ENCODE measurements around the gene SPOCK1.

SPOCK1 gene

DNA sequence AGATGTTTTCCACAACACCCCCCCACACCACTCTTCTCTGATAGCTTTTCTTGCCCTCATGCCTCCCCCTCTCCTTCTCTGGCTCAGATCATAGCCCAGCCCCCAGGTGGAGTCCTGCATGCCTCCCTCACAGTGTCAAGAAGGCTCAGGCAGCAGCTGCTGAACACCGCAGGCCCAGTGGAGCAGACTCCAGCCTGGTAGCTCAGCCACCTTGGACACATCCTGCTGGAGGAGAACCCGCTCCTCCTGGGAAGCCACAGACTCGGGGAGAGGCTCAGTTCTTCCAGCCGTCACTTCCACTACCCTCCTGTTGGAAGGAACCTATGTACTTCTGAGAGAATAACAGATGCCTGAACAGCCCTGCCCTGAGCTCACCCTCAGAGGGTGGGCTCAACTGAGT, 143.4 kb downstream of the SPOCK1 start:
- H3K36me3 Mint-ChIP-seq: no peaks in the 10 kb centered on the region
- no peaks in the 10 kb centered on the region for H3K9me3 Mint-ChIP-seq (ENCODE audit: low read depth)
- peaks cover 12% of the 10 kb centered on the region for H3K27me3 Mint-ChIP-seq
- no peaks in the 10 kb centered on the region for H3K4me1 Mint-ChIP-seq (ENCODE audit: low read depth)
- H3K4me3 Mint-ChIP-seq: no peak overlapping the region
- no peak overlapping the region for H3K27ac Mint-ChIP-seq

DNA sequence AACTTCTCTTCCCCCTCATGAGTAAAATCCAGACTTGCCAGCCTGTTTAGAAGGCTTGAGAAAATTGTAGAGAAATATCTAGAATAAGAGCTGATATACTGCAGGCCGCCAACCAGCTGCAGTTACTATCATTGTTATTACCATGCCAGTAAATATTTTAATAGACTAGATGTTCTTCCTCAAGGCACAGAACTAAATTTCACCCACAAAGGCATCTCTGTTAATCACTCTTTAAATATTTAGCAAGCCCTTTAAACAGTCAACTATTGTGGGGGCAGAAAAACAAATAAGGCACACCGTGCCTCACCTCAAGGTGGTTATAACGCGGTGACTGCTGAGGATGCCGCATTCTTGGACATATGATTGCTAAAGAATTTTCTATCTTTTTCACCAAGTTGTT, 147.0 kb downstream of the SPOCK1 start:
- H3K36me3 Mint-ChIP-seq: no peaks in the 10 kb centered on the region
- H3K4me3 Mint-ChIP-seq: no peak overlapping the region
- no peaks in the 10 kb centered on the region for H3K9me3 Mint-ChIP-seq (ENCODE audit: low read depth)
- H3K27ac Mint-ChIP-seq: no peak overlapping the region
- H3K4me1 Mint-ChIP-seq (ENCODE audit: low read depth): no peaks in the 10 kb centered on the region
- H3K27me3 Mint-ChIP-seq: peaks cover 10% of the 10 kb centered on the region

DNA sequence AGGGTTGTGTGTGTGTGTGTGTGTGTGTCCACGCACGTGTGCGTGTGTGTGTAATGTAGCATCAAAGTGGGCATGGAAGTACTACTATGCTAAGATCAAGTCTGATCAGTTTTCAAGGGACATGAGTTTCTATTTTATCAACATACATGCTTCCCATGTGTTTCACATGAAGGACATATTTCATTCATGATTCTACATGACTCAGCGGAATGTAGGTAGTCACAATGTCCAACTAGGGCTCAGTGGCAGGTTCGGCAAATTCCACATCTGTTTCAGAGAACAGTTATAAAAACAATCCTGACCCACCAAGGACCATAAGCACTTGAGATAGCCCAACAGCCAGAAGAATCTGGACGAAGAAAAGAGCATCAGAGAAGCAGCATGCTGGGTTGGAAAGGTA, 148.3 kb downstream of the SPOCK1 start:
- H3K9me3 Mint-ChIP-seq (ENCODE audit: low read depth): no peaks in the 10 kb centered on the region
- no peak overlapping the region for H3K4me3 Mint-ChIP-seq
- no peak overlapping the region for H3K27ac Mint-ChIP-seq
- H3K4me1 Mint-ChIP-seq (ENCODE audit: low read depth): no peaks in the 10 kb centered on the region
- peaks cover 8% of the 10 kb centered on the region for H3K27me3 Mint-ChIP-seq
- H3K36me3 Mint-ChIP-seq: no peaks in the 10 kb centered on the region

GRCh38 chr5:137348759-137349158, 150.4 kb downstream of the SPOCK1 start:
- Mint-ChIP-seq H3K27me3 (peaks cover 5% of the 10 kb centered on the region), H3K36me3 (no peaks in the 10 kb centered on the region), H3K9me3 (ENCODE audit: low read depth) (no peaks in the 10 kb centered on the region), H3K4me3 (no peak overlapping the region), H3K27ac (no peak overlapping the region), H3K4me1 (ENCODE audit: low read depth) (no peaks in the 10 kb centered on the region)

- H3K4me3 Mint-ChIP-seq: no peak overlapping the region
- H3K27me3 Mint-ChIP-seq: peaks cover 5% of the 10 kb centered on the region
- H3K27ac Mint-ChIP-seq: no peak overlapping the region
- H3K4me1 Mint-ChIP-seq (ENCODE audit: low read depth): no peaks in the 10 kb centered on the region
- H3K36me3 Mint-ChIP-seq: no peaks in the 10 kb centered on the region
- no peaks in the 10 kb centered on the region for H3K9me3 Mint-ChIP-seq (ENCODE audit: low read depth)
Observed at GRCh38 chr5:137347865-137348264, 151.3 kb downstream of the SPOCK1 start.

GRCh38 chr5:137346281-137346680, 152.8 kb downstream of the SPOCK1 start:
- Mint-ChIP-seq H3K4me3 (no peak overlapping the region), H3K27ac (no peak overlapping the region)

DNA sequence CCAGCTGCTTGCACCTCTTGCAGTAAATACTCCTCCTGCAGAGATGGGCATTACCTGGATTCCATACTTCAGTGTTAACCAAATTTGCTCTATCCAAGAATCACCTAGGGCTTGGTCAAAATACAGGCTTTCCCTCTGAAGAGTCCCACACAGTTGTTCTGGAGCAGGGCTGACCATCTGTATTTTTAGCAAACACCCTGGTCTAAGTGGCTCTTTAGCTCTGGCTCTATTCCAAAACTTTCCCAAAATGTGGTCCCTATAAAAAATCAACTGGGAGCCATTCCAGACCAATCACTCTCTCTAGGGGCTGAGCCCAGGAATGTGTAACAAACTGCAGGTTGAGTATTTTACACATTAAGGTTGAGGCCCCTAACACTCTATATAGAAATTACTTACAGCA, 153.7 kb downstream of the SPOCK1 start:
- H3K4me1 Mint-ChIP-seq (ENCODE audit: low read depth): no peaks in the 10 kb centered on the region
- no peaks in the 10 kb centered on the region for H3K9me3 Mint-ChIP-seq (ENCODE audit: low read depth)
- no peaks in the 10 kb centered on the region for H3K36me3 Mint-ChIP-seq
- no peak overlapping the region for H3K27ac Mint-ChIP-seq
- H3K27me3 Mint-ChIP-seq: peaks cover 7% of the 10 kb centered on the region
- H3K4me3 Mint-ChIP-seq: no peak overlapping the region

More at GRCh38 chr5:137346281-137346680, 152.8 kb downstream of the SPOCK1 start:
- Mint-ChIP-seq H3K36me3 (no peaks in the 10 kb centered on the region), H3K9me3 (ENCODE audit: low read depth) (no peaks in the 10 kb centered on the region), H3K4me1 (ENCODE audit: low read depth) (no peaks in the 10 kb centered on the region), H3K27me3 (peaks cover 7% of the 10 kb centered on the region)

DNA sequence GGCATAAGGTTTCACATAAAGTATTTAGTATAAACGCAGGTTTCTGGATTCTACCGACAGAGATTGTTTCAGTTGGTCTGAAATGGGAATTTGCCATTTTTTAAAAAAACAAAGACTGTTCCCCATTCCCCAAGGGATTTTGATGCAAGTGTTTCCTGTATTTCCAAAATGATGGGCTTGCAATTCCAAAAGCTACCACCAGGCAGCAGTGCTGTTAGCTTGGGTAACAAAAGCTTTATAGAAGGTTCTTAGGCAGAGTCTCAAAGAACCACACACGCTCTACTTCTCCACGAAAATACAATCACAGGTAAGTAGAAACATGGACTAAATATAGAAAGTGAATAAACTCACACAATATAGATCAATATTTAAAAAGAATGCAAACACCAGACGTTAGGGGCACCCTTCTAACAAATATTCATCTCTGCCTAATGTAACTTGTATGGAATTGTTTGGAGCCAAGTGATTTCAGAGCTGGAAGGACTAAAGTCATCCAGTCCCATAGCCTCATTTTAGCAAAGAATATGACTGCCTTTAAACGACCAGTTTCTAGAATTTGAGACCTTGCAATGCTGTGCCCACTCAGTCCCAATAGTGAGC, 154.3 kb downstream of the SPOCK1 start:
- no peaks in the 10 kb centered on the region for H3K36me3 Mint-ChIP-seq
- H3K27ac Mint-ChIP-seq: no peak overlapping the region
- H3K27me3 Mint-ChIP-seq: peaks cover 11% of the 10 kb centered on the region
- no peak overlapping the region for H3K4me3 Mint-ChIP-seq
- H3K4me1 Mint-ChIP-seq (ENCODE audit: low read depth): no peaks in the 10 kb centered on the region
- H3K9me3 Mint-ChIP-seq (ENCODE audit: low read depth): no peaks in the 10 kb centered on the region

DNA sequence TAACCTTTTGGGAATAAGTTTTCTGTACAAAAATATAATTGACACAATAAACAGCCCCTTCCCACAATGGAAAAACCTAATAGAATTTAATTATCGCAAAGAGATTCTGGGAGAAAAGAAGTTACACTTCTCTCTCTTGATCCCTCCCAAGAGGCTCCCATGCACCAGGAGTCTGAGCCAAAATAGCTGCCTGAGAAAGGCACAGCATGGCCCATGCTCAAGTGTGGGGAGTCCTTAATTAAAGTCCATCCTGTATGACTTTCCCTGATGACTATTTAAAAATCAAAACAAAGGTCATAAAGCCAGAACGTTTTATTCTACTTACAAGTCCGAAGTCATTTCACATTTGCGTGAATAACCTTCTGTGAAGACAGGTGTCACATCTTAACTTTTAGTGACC, 155.1 kb downstream of the SPOCK1 start:
- Mint-ChIP-seq H3K27ac (no peak overlapping the region), H3K4me1 (ENCODE audit: low read depth) (no peaks in the 10 kb centered on the region), H3K4me3 (no peak overlapping the region), H3K27me3 (peaks cover 11% of the 10 kb centered on the region), H3K9me3 (ENCODE audit: low read depth) (no peaks in the 10 kb centered on the region), H3K36me3 (no peaks in the 10 kb centered on the region)

DNA sequence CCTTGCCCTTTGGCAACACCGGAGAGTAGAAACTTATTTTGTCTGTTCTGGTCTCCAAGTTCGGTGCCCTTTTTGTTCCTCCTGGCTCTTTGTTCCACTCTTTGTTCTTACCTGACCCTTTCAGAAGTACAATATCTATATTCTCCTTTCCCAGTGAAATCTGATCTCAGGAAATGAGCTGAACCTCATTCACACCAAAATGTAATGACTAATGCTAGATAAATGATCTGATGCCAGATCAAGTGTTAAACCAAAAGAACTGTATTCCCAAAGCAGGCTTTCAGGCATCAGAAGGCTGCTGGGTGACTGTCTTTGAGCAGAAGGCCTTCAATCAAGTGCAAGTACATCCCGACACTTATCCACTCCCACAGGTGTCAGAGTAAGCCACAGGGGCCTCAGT, 156.4 kb downstream of the SPOCK1 start:
- H3K4me1 Mint-ChIP-seq (ENCODE audit: low read depth): no peaks in the 10 kb centered on the region
- H3K36me3 Mint-ChIP-seq: no peaks in the 10 kb centered on the region

DNA sequence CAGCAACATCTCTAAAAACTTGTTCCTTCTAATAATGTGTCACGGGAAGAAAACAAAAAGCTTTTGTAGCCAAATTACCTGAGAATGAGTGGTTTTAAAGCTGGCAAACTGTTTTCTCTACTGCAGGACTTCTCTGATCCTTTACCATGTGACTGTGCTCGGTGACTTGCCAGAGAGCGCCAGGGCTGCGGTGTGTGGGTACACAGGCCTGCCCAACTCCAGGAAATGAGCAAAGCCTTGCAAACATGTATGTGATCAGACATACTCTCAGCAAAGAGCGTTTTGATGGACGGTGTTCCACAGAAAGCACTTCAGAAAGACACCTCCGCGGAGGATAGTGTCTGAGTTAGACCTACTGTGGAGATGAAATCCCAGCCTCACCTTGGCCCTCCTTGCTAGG, 157.3 kb downstream of the SPOCK1 start:
- Mint-ChIP-seq H3K4me3 (no peak overlapping the region), H3K9me3 (ENCODE audit: low read depth) (no peaks in the 10 kb centered on the region), H3K36me3 (no peaks in the 10 kb centered on the region), H3K27ac (no peak overlapping the region), H3K4me1 (ENCODE audit: low read depth) (no peaks in the 10 kb centered on the region), H3K27me3 (peaks cover 7% of the 10 kb centered on the region)

More for the DNA sequence above, 156.4 kb downstream of the SPOCK1 start:
- H3K27ac Mint-ChIP-seq: no peak overlapping the region
- no peaks in the 10 kb centered on the region for H3K9me3 Mint-ChIP-seq (ENCODE audit: low read depth)
- H3K27me3 Mint-ChIP-seq: peaks cover 9% of the 10 kb centered on the region
- no peak overlapping the region for H3K4me3 Mint-ChIP-seq

DNA sequence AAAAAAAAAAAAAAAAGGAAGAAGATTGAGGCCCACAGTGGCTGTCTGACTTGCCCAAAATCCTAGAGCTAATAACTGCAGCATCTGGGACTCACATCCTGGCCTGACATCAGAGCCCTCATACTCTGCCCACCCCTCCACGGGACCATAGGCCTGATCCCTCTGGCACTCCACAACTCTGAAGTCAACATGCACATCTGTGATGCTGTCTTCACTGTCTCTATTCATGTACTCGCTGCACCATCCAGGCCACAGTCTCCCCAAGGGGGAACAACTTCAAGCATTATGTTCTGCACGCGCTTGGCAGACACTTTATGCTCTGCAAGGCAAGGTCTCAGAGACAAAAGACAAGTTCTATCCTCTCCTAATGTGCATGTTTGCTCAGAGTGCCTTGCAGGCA, 158.2 kb downstream of the SPOCK1 start:
- no peak overlapping the region for H3K4me3 Mint-ChIP-seq

DNA sequence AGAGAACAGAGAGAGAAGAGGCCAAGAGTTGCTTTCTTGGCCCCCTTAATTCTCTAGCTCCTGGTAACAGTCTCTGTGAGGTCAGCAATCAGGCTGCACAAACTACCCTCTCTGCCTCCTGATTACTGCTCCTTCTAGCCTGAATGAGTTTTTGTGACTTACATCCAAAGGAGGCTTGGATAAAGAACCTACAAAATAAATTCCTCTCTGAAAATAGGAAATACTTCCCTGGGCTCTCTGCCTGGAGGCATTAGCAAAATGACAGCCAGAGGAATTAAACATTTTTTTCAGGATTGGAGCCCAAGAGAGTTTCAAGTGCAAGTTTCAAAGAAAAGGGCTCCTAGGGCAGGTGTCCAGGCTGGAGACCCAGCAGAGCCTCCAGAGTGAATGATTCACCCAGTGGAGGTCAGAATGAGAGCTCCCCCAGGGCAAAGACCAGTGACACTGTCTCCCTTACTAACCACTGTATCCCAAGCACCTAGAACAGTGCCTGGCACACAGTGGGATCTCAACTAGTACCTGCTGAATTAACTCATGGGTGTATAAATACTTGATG, 162.5 kb downstream of the SPOCK1 start:
- Mint-ChIP-seq H3K4me3 (no peak overlapping the region), H3K9me3 (ENCODE audit: low read depth) (no peaks in the 10 kb centered on the region), H3K4me1 (ENCODE audit: low read depth) (no peaks in the 10 kb centered on the region), H3K27ac (no peak overlapping the region), H3K36me3 (no peaks in the 10 kb centered on the region), H3K27me3 (peaks cover 5% of the 10 kb centered on the region)

More for the DNA sequence above, 158.2 kb downstream of the SPOCK1 start:
- H3K9me3 Mint-ChIP-seq (ENCODE audit: low read depth): no peaks in the 10 kb centered on the region
- H3K4me1 Mint-ChIP-seq (ENCODE audit: low read depth): no peaks in the 10 kb centered on the region
- peaks cover 7% of the 10 kb centered on the region for H3K27me3 Mint-ChIP-seq
- H3K27ac Mint-ChIP-seq: no peak overlapping the region
- no peaks in the 10 kb centered on the region for H3K36me3 Mint-ChIP-seq

GRCh38 chr5:137336161-137336560, 163.0 kb downstream of the SPOCK1 start:
- Mint-ChIP-seq H3K9me3 (ENCODE audit: low read depth) (no peaks in the 10 kb centered on the region), H3K4me3 (no peak overlapping the region), H3K27me3 (peaks cover 4% of the 10 kb centered on the region), H3K4me1 (ENCODE audit: low read depth) (no peaks in the 10 kb centered on the region), H3K36me3 (no peaks in the 10 kb centered on the region), H3K27ac (no peak overlapping the region)

DNA sequence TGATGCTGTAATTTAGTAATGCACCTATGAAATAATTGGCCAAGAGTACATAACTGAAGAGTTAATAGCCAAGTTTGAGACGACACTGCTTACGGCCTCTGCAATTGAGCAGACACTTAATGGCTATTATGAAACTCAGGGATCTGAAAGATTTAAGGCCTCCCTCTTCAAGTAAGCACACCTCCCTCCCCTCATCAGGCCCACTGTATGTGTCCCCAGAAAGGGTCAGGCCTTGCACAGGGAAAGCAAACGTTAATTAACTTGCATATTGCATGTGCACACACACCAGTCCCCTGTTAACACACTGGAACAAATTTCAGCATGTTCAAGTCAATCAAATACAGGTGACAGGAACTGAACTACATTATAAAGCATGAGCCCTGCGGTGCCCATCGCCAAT, 163.6 kb downstream of the SPOCK1 start:
- no peaks in the 10 kb centered on the region for H3K4me1 Mint-ChIP-seq (ENCODE audit: low read depth)
- no peak overlapping the region for H3K4me3 Mint-ChIP-seq
- H3K36me3 Mint-ChIP-seq: no peaks in the 10 kb centered on the region
- H3K9me3 Mint-ChIP-seq (ENCODE audit: low read depth): no peaks in the 10 kb centered on the region
- H3K27me3 Mint-ChIP-seq: peaks cover 4% of the 10 kb centered on the region
- H3K27ac Mint-ChIP-seq: no peak overlapping the region

DNA sequence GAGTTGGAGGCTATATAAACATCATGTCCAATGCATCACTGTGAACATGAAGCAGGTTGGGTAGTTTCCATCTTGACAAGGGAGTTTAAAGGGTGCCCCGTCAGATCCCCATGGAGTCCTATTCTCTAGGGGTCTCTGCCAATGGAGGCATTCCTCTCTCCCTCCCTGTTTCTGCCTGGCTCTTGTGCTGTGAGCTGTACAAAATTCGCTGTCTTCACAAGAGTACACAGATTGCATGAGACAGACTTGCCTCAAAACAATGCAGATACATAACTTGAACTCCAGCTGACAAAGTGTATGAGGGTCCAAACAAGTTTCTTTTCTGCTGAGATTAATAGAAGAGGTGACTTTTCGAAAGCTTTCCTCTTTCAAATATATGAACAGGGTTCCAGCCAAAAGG, 165.2 kb downstream of the SPOCK1 start:
- Mint-ChIP-seq H3K36me3 (no peaks in the 10 kb centered on the region), H3K9me3 (ENCODE audit: low read depth) (no peaks in the 10 kb centered on the region), H3K4me3 (no peak overlapping the region), H3K27me3 (no peaks in the 10 kb centered on the region), H3K27ac (no peak overlapping the region), H3K4me1 (ENCODE audit: low read depth) (no peaks in the 10 kb centered on the region)
